NCI-H2227 (cell line): ENCODE data around the gene CDR2L.
A peak's percentile ranks its signal among the peaks of the same experiment; 100 is the strongest.
"Not testable (repeated sequence)": the region's sequence is repeated elsewhere in the genome, so short reads cannot be mapped to it uniquely, and the experiment has no call there.

Experiments
- DNase-seq: peaks from one replicate; lab custom pipeline; 2025; ENCODE audit not compliant: unreplicated experiment; lab: John Stamatoyannopoulos, UW

The CDR2L gene

DNA sequence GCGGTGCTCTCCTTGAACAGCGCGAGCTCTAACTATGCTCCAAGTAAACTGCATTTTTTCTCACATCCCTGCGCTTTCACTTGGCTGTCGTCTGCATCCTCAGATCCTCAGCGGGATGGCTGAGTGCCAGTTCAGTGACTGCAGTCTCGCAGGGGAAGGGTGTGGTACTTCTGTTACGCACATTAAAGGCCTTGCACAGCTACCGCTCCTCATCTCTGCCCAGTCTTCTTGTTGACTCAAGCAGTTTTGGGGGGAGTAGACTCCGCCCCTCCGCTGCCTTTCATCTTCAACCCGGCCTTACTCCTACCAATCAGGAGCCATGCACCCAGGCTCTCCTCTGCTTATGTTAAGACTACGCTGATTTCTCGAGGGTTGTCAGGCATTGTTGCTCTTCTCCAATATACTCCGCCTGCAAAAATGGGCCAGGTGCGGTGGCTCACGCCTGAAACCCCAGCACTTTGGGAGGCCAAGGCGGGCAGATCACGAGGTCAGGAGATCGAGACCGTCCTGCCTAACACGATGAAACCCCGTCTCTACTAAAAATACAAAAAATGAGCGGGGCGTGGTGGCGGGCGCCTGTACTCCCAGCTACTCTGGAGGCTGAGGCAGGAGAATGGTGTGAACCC is 49.3 kb downstream of the CDR2L start:
- peak; percentile 93 for DNase-seq

DNA sequence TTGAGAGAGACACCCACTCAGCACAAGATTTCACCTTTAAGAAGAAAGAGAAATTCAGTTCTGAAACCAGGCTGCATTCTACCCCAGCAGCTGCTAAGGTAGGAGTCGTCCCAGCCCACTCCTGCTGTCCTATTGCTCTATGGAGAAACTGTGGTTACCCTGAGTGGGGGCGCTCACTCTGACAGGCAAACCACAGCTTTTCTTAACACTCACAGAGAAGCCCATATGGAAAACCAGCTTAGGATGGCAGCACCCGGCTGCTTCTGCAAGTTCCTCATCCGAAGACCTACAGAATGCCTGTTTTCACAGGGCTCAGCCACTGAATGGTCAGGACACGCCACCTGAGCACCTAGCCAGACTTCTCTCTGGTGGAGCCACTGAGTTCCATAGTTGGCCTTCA is 51.8 kb downstream of the CDR2L start:
- no peak for DNase-seq

DNA sequence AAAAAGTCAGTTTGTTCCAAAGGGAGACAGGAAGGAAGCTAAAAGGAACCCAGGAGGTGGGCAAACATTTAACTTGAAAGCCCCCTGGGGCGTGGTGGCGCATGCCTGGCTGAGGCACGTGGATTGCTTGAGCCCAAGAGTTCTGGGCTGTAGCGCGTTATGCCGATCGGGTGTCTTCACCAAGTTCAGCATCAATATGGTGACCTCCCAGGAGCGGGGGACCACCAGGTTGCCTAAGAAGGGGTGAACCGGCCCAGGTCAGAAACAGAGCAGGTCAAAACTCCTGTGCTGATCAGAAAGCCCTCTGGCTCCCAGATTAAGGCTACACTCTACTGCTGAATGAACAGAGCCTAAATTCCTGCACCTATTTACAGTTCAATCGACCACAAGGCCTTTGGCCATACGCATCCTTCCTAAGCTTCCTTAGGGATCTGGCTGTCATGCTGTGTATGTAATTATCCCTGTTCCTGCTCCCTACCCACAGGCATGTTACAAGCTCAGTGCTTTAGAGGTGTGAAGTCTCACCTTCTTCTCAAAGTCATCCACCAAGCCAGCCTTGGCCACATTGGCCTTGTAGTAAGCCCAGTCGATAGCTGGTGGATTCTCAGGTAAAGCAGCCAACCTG is 54.3 kb downstream of the CDR2L start:
- DNase-seq = no peak

DNA sequence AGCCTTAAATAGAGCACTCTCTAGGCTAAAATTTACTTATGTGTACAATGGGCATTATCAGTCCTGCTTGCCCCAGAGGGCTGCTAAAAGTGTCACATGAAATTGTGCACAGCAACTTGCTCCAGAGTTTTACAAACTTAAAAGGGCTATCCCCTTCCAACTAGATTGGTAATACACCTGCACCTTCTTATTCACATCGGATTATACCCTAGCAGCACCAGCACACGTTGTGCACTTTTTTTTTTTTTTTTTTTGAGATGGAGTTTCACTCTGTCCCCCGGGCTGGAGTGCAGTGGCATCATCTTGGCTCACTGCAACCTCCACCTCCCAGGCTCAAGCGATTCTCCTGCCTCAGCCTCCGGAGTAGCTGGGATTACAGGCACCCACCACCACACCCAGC is 56.4 kb downstream of the CDR2L start:
- not testable (repeated sequence) for DNase-seq

DNA sequence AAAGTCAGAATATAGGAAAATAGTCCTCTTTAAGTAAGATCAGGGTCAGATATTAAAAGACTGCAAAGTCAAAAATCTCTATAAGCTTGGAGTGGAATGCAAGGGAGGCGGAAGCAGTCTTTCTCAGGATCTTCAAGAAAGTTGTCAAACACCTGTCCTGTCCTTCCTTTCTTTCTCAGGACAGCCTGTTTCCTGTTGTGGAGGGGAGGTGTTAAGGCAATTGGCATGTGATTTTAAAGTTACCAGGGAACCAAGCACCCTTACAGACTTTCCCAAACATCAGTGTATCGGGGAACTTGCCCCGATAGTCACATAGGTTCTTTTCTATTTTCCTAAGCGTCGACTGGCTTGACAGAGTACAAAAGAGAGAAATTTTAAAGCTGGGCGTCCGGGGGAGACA is 57.3 kb downstream of the CDR2L start:
- no peak for DNase-seq

DNA sequence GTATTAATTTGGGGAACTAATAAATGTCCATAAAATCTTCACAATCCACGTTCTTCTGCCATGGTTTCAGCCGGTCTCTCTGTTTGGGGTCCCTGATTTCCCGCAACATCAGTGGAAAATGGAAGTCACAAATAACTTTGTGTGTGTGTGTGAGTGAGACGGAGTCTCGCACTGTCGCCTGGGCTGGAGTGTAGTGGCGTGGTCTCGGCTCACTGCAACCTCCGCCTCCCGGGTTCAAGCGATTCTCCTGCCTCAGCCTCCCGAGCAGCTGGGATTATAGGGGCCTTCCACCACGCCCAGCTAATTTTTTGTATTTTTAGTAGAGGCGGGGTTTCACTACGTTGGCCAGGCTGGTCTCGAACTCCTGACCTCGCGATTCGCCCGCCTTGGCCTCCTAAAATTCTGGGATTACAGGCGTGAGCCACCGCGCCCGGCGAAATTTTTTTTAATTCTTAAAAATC is 58.5 kb downstream of the CDR2L start:
- not testable (repeated sequence) for DNase-seq

DNA sequence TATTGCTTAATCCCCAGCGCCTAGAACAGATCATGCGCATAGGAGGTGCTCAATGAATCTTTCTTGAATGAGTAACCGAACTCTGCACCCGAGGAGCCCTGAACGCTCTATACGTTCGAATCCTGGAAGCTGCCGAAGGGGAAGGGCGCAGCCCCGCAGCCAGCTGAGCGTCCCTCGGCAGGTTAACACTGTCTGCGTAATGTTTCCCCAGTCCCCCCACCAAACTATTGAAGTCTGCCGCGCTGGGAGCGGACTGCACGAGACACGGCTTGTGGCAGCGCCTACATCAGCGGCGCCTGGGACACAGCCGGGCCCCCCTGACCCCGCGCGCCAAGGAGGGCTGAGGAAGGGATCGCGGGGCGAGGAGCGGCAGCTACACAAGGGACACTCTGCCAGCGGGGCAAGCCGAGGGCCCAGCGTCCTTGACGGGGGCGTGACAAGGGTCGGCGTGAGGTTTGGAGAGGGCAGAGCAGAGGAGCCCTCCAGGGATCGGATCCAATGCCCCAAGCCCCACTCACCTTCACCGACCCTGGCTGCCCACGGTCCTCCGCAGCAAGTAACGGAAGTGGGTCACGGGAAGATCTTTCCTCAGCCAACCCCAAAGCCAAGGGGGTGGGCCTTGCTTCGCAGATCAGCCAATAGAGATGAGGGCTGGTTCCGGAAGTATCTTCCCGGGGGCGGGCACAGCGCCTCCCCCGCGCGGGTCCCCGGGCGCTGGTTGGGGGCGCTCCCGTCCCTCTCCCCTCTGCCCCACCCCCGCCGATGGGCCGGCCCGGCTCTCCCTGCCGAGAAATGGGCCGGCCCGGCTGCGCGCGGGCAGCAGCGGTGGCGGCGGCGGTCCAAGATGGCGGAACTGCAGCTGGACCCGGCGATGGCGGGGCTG is 59.2 kb downstream of the CDR2L start, which contains the start of the genes ATP5PD and KCTD2:
TSS of gene ATP5PD (minus strand) at position 563 of the 883 bp plus-strand sequence. CDS start 4,319 bp downstream, outside the sequence.
TSS of gene KCTD2 (plus strand) at position 819 of the 883 bp plus-strand sequence. CDS start at position 845, 26 bp downstream.
- peak; percentile 97 for DNase-seq

DNA sequence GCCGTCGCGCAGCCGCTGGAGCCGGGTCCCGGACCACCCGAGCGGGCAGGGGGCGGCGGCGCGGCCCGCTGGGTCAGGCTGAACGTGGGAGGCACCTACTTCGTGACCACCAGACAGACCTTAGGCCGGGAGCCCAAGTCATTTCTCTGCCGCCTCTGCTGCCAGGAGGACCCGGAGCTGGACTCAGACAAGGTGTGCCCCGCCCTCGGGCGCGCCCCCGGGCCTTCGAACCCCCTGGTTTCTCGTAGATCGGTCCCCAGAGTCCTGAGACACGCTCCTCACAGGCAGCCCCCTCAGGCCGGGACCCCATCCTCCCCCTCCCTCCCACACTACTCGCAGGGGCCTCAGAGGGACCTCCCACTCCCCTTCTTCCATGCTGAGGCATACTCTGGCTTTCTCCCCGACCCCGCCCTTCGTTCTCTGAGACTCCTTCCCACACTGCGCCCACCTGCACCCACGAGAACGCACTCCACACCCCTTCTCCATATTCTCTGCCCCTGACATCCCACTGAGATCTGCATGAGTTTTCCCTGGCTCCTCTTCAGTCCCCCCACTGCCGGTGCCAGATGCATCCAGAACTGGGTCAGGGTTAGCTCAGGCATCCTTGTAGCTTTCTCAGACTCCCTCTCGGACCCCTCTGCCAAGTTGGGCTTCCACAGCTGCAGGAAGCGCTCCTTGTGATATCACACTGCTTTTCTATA is 60.1 kb downstream of the CDR2L start:
- peak; percentile 60 for DNase-seq

DNA sequence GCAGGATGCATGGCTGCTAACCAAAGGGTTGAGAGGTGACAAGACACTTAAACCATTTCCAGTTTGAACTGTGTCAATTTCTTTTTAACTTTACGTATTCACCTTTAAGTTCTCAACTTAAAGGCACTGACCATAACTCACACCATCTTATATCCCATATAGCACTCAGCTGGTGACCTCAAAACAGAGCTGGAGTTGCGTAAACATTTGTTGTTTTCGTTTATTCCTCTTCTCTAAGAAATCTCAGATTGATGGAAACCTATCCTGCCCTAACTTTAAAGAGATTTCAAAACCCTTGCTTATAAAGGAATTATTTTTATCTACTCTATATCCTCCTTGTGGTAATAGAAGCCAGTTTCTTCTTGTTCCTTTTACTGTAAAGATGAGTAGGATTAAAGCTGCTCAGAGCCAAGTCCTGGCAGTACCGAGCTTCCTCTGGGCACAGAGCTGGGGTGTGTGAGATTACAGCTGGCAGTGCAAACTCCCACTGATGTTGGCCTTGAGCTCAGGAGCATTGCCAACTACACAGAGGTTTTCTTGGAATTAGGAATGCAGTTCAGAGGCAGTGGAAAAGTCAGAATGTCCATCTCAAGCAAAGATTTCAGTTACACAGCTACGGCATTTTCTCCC is 60.9 kb downstream of the CDR2L start:
- DNase-seq = no peak

DNA sequence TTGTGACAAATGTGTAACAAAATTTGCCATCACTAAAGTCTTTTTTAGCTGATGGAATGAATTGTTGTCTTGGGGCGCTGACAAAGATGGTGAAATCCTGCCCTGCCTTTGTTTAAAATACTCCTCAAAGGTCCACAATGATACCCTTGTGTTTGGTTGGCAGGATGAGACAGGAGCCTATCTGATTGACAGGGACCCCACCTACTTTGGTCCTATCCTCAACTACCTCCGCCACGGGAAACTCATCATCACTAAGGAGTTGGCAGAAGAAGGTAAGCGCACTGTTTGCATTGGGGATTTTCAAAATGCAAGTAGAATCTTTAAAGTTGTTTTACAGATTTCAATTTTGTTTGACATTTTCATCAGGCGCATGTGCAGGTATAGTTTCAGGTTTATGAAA is 61.6 kb downstream of the CDR2L start:
- no peak for DNase-seq

DNA sequence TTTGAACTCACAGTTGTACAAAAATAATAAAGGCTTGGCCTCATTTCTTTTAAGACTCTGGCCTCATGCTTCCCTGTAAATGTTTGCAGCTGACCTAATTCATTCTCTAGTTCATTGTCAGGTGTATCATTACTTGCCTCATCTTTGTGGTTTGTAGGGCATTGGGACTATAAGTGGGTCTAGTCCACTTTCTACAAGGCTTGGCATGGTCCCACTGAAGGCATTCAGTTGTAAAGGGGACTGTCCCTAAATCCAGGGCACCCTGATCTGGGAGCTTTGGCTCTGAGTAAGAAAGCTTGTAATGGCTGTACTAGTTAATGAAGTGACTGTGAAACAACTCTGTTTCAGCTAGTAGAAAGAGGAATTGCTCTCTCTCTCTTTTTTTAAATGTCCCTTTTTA is 62.3 kb downstream of the CDR2L start:
- no peak for DNase-seq

DNA sequence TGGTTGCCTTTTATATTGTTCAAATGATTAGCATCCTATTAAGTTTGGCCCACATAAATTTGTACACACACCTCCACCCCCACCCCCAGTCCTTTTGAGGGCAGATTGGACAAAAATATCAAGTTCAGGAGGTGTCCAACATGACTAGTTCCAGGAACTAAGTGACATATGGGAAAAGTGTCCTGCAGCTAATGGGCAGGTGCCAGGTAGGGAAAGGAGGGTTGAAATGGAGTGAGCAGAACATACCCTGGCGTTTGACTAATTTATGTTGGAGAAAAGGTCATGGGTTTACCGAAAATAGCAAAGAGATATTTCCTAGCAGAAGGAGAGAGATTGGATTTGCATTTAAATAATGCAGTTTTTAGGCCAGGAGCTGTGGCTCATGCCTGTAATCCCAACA is 64.5 kb downstream of the CDR2L start:
- no peak for DNase-seq
